Measurements from ENCODE around the gene CNIH4. TPM values are rescaled to one million over a fixed set of nuclear protein-coding genes. Genes with fewer than 3 reads are reported as not detected.
"Not testable (repeated sequence)": the region's sequence is repeated elsewhere in the genome, so short reads cannot be mapped to it uniquely, and the experiment has no call there.

The CNIH4 gene
- total RNA-seq, 1 donor from 2014 or later, result 70.2 TPM

- H3K9me3 Mint-ChIP-seq, result no peaks in the 10 kb centered on the region
- no peaks in the 10 kb centered on the region for H3K4me1 Mint-ChIP-seq
- no peaks in the 10 kb centered on the region for H3K27me3 Mint-ChIP-seq (ENCODE audit: low read depth)
- no peak for DNase-seq (ENCODE audit: low read depth, low spot score)
- peaks cover 24% of the 10 kb centered on the region for H3K36me3 Mint-ChIP-seq (ENCODE audit: low read depth)
- no peak overlapping the region for H3K4me3 Mint-ChIP-seq
- TF ChIP-seq CTCF (conservative IDR thresholded peaks at IDR 0.05), result no peak
- no peak overlapping the region for H3K27ac Mint-ChIP-seq (ENCODE audit: unreplicated experiment)
Observed at GRCh38 chr1:224420106-224420505, 63.4 kb downstream of the CNIH4 start.

- no peak for DNase-seq (ENCODE audit: low read depth, low spot score)
- Mint-ChIP-seq H3K9me3 (no peaks in the 10 kb centered on the region), H3K27me3 (ENCODE audit: low read depth) (no peaks in the 10 kb centered on the region), H3K36me3 (ENCODE audit: low read depth) (peaks cover 14% of the 10 kb centered on the region), H3K4me3 (no peak overlapping the region), H3K27ac (ENCODE audit: unreplicated experiment) (no peak overlapping the region), H3K4me1 (peaks cover 1% of the 10 kb centered on the region)
- no peak for TF ChIP-seq CTCF (conservative IDR thresholded peaks at IDR 0.05)
Observed at GRCh38 chr1:224425279-224425884, 68.7 kb downstream of the CNIH4 start.

- not testable (repeated sequence) for H3K27ac Mint-ChIP-seq (ENCODE audit: unreplicated experiment)
- H3K4me1 Mint-ChIP-seq, result peaks cover 13% of the 10 kb centered on the region
- H3K36me3 Mint-ChIP-seq (ENCODE audit: low read depth), result peaks cover 12% of the 10 kb centered on the region
Observed at GRCh38 chr1:224426869-224427268, 70.2 kb downstream of the CNIH4 start.

GRCh38 chr1:224427346-224427745 is 70.7 kb downstream of the CNIH4 start:
- no peak for TF ChIP-seq CTCF (conservative IDR thresholded peaks at IDR 0.05)
- no peaks in the 10 kb centered on the region for H3K27me3 Mint-ChIP-seq (ENCODE audit: low read depth)
- H3K36me3 Mint-ChIP-seq (ENCODE audit: low read depth), result peaks cover 8% of the 10 kb centered on the region
- no peaks in the 10 kb centered on the region for H3K9me3 Mint-ChIP-seq
- H3K4me3 Mint-ChIP-seq, result no peak overlapping the region
- DNase-seq (ENCODE audit: low read depth, low spot score), result no peak
- H3K27ac Mint-ChIP-seq (ENCODE audit: unreplicated experiment), result no peak overlapping the region
- peaks cover 18% of the 10 kb centered on the region for H3K4me1 Mint-ChIP-seq

More at GRCh38 chr1:224426869-224427268, 70.2 kb downstream of the CNIH4 start:
- H3K27me3 Mint-ChIP-seq (ENCODE audit: low read depth); DNase-seq (ENCODE audit: low read depth, low spot score); H3K9me3 Mint-ChIP-seq; H3K4me3 Mint-ChIP-seq: not testable (repeated sequence)

GRCh38 chr1:224428713-224429112 is 72.0 kb downstream of the CNIH4 start:
- not testable (repeated sequence) for H3K27me3 Mint-ChIP-seq (ENCODE audit: low read depth); H3K36me3 Mint-ChIP-seq (ENCODE audit: low read depth); H3K9me3 Mint-ChIP-seq; H3K27ac Mint-ChIP-seq (ENCODE audit: unreplicated experiment); DNase-seq (ENCODE audit: low read depth, low spot score); H3K4me3 Mint-ChIP-seq
- peaks cover 30% of the 10 kb centered on the region for H3K4me1 Mint-ChIP-seq

Small RNA genes within 50 kb of the gene (microRNA-seq; reads per million reads assigned to microRNA genes)
- 9.5 reads per million, percentile 17 among the genes with 10 or more reads in this experiment for gene MIR4742

Other genes with a start within 250 kb of the CNIH4 start
- 29.2 and 32.6 TPM in 2 replicates for gene FBXO28, start 242.8 kb upstream of the CNIH4 start, total RNA-seq
- 40.5 TPM in 2 replicates for gene DEGS1, start 173.6 kb upstream of the CNIH4 start, total RNA-seq
- 51.2 and 53.8 TPM in 2 replicates for gene NVL, start 26.7 kb upstream of the CNIH4 start, total RNA-seq
- gene WDR26, start 77.9 kb downstream of the CNIH4 start, total RNA-seq, result 65.5 and 67.9 TPM in 2 replicates

Measured in neural crest cell (in vitro differentiated cells).